NCI-H774 (cell line): ENCODE results near the gene NRP1.

Source experiments
- DNase-seq: peaks from one replicate; lab custom pipeline; 2025; lab: John Stamatoyannopoulos, UW

The NRP1 gene

GRCh38 chr10:33212061-33212748 is 122.3 kb downstream of the NRP1 start:
- DNase-seq = no peak

DNA sequence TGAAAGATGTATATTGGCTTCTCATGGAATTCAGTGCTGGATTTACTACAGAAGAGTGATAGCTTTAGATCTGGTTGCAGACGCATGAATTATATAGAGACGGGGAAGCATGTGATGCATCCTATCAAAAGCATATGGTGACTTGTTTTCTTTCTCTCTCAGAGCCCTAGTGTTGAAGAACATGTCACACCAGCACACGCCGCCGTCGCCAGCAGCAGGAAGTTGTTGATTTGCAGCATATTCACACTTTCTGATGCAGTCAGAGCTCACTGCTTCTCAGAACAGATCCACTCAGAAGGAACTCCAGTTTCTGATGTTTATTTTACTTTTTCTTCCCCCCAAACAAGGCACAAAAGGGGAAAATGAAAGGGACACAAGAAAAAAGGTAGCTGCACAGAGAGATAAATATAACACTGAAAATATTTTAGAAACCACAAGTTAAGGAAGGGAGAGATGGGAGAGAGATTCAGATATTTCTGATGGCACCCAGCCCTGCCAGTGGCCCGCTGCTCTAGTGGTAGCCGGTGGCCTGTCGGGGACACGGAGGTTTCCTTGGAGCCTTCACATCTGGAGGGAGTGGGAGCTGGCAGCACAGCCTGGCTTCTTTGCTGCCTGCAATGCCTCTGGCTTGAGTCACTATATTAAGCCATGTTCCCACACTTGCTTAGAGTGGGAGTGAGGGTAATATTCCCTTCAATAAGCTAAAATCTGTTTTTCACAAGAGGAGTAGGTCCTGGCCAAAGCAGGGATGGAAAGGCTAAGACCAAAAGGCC is 123.2 kb downstream of the NRP1 start:
- DNase-seq = no peak

- no peak for DNase-seq
These were observed 124.7 kb downstream of the NRP1 start for GRCh38 chr10:33209802-33210201.

- no peak for DNase-seq
These were observed 126.3 kb downstream of the NRP1 start for GRCh38 chr10:33208166-33208565.

- no peak for DNase-seq
These were observed 130.4 kb downstream of the NRP1 start for GRCh38 chr10:33204031-33204430.

- no peak for DNase-seq
These were observed 132.5 kb downstream of the NRP1 start for GRCh38 chr10:33201971-33202370.

- no peak for DNase-seq
These were observed 133.2 kb downstream of the NRP1 start for GRCh38 chr10:33201056-33201780.

DNA sequence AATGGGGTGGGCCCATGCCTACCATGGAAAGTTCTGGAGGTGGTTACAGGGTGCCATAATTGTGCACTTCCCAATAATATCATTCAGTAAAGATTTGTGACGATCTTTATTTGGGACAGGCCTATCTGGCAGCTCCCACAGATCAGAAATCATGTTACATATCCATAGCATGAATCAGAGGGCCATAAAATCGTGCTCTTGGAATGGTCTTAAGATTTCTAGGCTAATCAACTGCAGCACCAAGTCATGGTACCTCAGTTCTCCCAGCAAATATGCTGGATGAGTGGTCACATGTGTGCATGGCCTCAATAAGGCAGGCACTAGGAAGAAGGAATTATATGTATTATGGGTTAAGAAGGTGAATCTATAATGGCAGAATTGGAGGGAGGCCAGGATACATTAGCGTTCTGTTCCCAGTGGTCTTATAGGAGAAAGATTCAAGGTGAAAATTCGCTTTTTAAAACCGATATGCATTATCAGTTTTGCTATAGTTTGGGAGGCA is 134.7 kb downstream of the NRP1 start:
- no peak for DNase-seq

- no peak for DNase-seq
These were observed 135.9 kb downstream of the NRP1 start for GRCh38 chr10:33198610-33199009.

DNA sequence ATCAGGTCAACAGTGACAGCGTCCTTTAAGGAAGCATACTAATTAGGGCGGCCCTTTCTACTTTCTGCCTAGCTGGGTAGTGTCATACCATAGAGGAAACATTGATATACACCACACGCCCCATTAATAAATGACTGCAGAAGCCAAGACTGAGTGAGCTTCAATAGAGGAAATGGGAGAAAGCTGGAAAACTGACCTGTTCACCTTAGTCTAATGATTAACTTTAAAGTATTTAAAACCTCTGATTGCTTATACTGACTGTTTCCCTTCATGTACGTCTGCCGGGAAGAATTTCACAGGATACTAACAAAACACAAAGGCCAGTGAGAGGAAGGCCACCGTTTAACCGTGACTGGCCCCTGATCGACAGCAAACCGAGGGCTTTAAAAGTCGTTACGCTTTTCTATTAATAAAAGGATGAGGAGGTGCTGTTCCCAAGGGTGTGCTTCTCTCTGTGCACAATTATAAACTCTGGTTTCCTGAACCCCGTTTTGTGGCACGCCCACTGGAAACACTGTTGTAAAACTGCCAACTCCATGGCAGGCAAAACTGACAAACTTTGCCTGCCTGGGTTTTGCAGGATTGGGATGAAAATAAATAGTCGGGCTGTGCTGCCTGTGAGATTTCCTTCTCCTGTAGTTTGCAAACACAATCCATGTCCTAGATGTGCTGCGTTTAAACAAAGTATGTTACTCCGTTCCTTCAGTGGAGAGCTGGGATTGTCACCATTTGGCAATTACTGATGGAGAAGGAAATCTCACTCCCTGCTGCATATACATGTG is 137.6 kb downstream of the NRP1 start:
- no peak for DNase-seq

DNA sequence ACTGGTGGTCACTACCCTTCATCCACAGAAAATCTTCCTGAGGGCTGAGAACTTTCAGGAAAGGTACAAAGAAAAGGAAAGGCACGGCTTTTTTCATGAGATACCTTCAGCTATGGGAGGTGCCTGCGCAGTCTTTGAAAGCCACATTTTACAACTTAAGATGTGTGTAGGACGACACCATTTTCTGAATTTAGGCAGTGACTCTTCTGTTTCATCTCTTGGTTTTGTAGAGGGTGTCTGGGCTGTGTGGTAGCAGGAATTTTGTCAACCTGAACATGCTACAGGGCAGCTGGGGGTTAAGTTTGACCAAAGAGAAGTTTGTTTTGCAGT is 138.1 kb downstream of the NRP1 start:
- DNase-seq = no peak

- DNase-seq = no peak
These were observed 138.7 kb downstream of the NRP1 start for GRCh38 chr10:33195608-33196376.

GRCh38 chr10:33193701-33194521 is 140.6 kb downstream of the NRP1 start:
- no peak for DNase-seq

DNA sequence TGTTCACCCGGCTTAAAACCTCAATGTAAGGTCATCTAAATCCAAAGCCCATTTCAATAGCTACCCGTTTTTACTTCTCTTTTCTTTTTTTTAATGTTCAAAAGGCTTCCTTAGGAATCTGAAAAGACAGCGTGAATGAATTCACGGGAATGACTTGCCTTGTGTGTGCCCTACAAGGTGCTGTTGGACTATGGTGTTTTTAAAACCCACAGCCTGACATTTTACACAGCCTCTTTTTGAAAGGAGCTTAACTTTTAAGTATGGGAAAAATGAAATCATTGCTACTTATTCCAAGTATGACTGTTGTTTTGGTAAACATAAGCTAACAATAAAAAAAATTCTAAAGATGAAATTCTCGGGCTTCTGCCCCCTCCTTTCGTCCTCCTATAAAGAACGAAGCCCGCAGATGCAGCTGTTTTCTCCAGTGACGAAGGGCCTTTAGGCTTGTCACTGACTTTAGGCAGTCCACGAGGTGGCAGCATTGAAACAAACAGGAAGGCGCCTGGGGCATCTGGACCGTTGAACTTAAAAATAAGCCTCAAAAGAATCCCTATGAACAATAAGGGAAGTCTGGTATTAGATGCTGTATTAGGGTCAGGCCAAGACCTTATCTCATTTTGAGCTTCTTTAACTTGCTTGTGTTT is 141.3 kb downstream of the NRP1 start:
- peak; percentile 74 for DNase-seq

DNA sequence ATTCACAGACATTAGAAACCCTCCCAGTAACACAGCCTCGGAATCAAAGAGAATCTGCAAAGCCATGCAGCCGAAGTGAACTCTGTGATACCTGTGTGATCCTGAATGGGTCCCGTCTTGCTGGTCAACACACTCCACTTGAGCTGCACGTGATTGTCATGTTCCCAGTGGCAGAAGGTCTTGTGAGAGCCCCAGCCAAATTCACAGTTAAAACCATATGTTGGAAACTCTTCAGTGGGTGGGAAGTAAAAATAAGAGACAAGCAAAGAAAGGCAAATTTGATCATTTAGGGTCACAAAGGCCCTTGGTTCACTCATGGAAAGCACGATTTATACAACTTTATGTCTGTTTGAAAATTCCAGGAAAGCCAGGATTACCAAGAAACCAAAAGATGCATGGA is 142.3 kb downstream of the NRP1 start:
- DNase-seq = no peak

- no peak for DNase-seq
These were observed 144.1 kb downstream of the NRP1 start for GRCh38 chr10:33190406-33190805.

GRCh38 chr10:33189808-33190207 is 144.7 kb downstream of the NRP1 start:
- no peak for DNase-seq

- no peak for DNase-seq
These were observed 145.1 kb downstream of the NRP1 start for GRCh38 chr10:33189363-33189762.

GRCh38 chr10:33187427-33187999 is 147.0 kb downstream of the NRP1 start:
- peak; percentile 37 for DNase-seq

GRCh38 chr10:33186150-33186549 is 148.3 kb downstream of the NRP1 start:
- DNase-seq = no peak
